HepG2 (cell line): ENCODE measurements around the gene PTCD1. TPM values are rescaled to one million over a fixed set of nuclear protein-coding genes. Genes with fewer than 3 reads are reported as not detected.

Source experiments
- EEA1 ChIP-seq: sonication (generic); formaldehyde crosslinking; IDR thresholded peaks from 2 replicates; pipeline ENCODE4 v1.5.1; 2020; ENCODE audit warnings: mild to moderate bottlenecking, missing genetic modification reagents, borderline replicate concordance
- KDM3A ChIP-seq: IDR thresholded peaks from 2 replicates; pipeline ENCODE4 v1.6.1; 2018; ENCODE audit warnings: low read depth, missing compliant biosample characterization
- MAZ ChIP-seq, 2 experiments: sonication (generic) in 1 of 2; formaldehyde crosslinking in 1 of 2; IDR thresholded peaks; 2 replicates each; pipeline versions ENCODE4 v1.5.0 to v1.6.1; 2012 to 2020; ENCODE audit warnings: low read depth in 2 of 2, mild to moderate bottlenecking in 2 of 2, borderline replicate concordance in 1 of 2, improper control_type of control experiment in 1 of 2, low read length in 1 of 2, missing genetic modification reagents in 1 of 2, moderate library complexity in 1 of 2
- MIER3 ChIP-seq: IDR thresholded peaks from 2 replicates; pipeline ENCODE4 v1.6.1; 2016; ENCODE audit warnings: missing compliant biosample characterization, borderline replicate concordance
- NFYC ChIP-seq: IDR thresholded peaks from 2 replicates; pipeline ENCODE4 v1.6.1; 2016; ENCODE audit warnings: missing genetic modification reagents, missing compliant biosample characterization
- NR2F6 ChIP-seq, 2 experiments: IDR thresholded peaks; 2 replicates each; pipeline ENCODE4 v1.6.1; 2016; ENCODE audit warnings: antibody characterized with exemption in 1 of 2, mild to moderate bottlenecking in 1 of 2
- PHF5A ChIP-seq: IDR thresholded peaks from one replicate; pipeline ENCODE4 v1.6.1; 2018; ENCODE audit warnings: low read depth, missing genetic modification reagents; ENCODE audit not compliant: unreplicated experiment
- RXRA ChIP-seq: sonication (generic); formaldehyde crosslinking; IDR thresholded peaks from 2 replicates; pipeline ENCODE4 v1.5.1; 2020; ENCODE audit warnings: missing genetic modification reagents
- SALL1 ChIP-seq: sonication (generic); formaldehyde crosslinking; IDR thresholded peaks from 2 replicates; pipeline ENCODE4 v1.8.0; 2022; ENCODE audit warnings: mild to moderate bottlenecking, missing genetic modification reagents
- SOX5 ChIP-seq: IDR thresholded peaks from 2 replicates; pipeline ENCODE4 v1.6.1; 2016; ENCODE audit warnings: borderline replicate concordance
- SRF ChIP-seq: IDR thresholded peaks from 2 replicates; pipeline ENCODE4 v1.6.1; 2011; ENCODE audit warnings: mild to moderate bottlenecking, low read depth, low read length, moderate library complexity
- TEAD3 ChIP-seq: optimal IDR thresholded peaks from 2 replicates; pipeline ENCODE3; 2016; ENCODE audit warnings: borderline replicate concordance
- ZMAT3 ChIP-seq: sonication (generic); formaldehyde crosslinking; conservative IDR thresholded peaks from 2 replicates; pipeline ENCODE4 v1.7.0; 2021; ENCODE audit warnings: missing genetic modification reagents
- ZNF121 ChIP-seq: sonication (generic); formaldehyde crosslinking; IDR thresholded peaks from 2 replicates; pipeline ENCODE4 v1.5.0; 2020; ENCODE audit warnings: mild to moderate bottlenecking, missing genetic modification reagents
- ZNF24 ChIP-seq: fragments of 450-650 bp; IDR thresholded peaks from 2 replicates; pipeline ENCODE4 v1.6.1; 2017; ENCODE audit warnings: antibody characterized with exemption, mild to moderate bottlenecking
- ZNF775 ChIP-seq: sonication (generic); formaldehyde crosslinking; IDR thresholded peaks from 2 replicates; pipeline ENCODE4 v1.4.0; 2020; ENCODE audit warnings: missing genetic modification reagents, mild to moderate bottlenecking, moderate library complexity, borderline replicate concordance
- polyA plus RNA-seq, 8 experiments: library from polyadenylated mRNA; depleted of rRNA in 3 of 8; stranded (reverse) in 7 of 8; unstranded in 1 of 8; fragments of >200 nt; fragmentation: Illumina TruSeq in 4 of 8; extraction: Trizol in 4 of 8; gene quantifications; 2 replicates each; pipeline versions ENCODE4 v1.2.1 to v1.2.3, GENCODE V29; 2011 to 2016; ENCODE audit warnings: low read depth in 4 of 8, missing spikeins in 1 of 8, mixed read lengths in 1 of 8; ENCODE audit not compliant: insufficient read depth in 1 of 8
- total RNA-seq, 5 experiments: library from RNA; depleted of rRNA; stranded (reverse); fragments of >200 nt; fragmentation: Illumina TruSeq; extraction: Trizol; gene quantifications; 2 replicates each; pipeline ENCODE4 v1.2.3, GENCODE V29; 2016; ENCODE audit warnings: low read depth in 1 of 5
- TF ChIP-seq, protein P1 (sequence below): sonication (generic); formaldehyde crosslinking; IDR thresholded peaks from 2 replicates; pipeline ENCODE4 v1.4.0; 2020; ENCODE audit warnings: missing genetic modification reagents
- TF ChIP-seq, protein P2 (sequence below): sonication (generic); formaldehyde crosslinking; IDR thresholded peaks from 2 replicates; pipeline ENCODE4 v1.4.0; 2020; ENCODE audit warnings: missing genetic modification reagents, borderline replicate concordance
- TF ChIP-seq, protein P3 (sequence below): IDR thresholded peaks from 2 replicates; pipeline ENCODE4 v1.6.1; 2016; ENCODE audit warnings: missing biosample characterization, missing genetic modification reagents, low read depth
- TF ChIP-seq, protein P4 (sequence below): sonication (generic); formaldehyde crosslinking; IDR thresholded peaks from 2 replicates; pipeline ENCODE4 v1.4.0; 2020; ENCODE audit warnings: missing genetic modification reagents
- TF ChIP-seq, protein P5 (sequence below): sonication (generic); formaldehyde crosslinking; IDR thresholded peaks from 2 replicates; pipeline ENCODE4; 2020; ENCODE audit warnings: missing genetic modification reagents, mild to moderate bottlenecking, borderline replicate concordance

Gene PTCD1
- total and polyA plus RNA-seq, 2 of the 13 experiments (the other 11 are each of a cell fraction or from before 2014, with no cell fraction given) = 3.0 to 8.4 TPM

DNA sequence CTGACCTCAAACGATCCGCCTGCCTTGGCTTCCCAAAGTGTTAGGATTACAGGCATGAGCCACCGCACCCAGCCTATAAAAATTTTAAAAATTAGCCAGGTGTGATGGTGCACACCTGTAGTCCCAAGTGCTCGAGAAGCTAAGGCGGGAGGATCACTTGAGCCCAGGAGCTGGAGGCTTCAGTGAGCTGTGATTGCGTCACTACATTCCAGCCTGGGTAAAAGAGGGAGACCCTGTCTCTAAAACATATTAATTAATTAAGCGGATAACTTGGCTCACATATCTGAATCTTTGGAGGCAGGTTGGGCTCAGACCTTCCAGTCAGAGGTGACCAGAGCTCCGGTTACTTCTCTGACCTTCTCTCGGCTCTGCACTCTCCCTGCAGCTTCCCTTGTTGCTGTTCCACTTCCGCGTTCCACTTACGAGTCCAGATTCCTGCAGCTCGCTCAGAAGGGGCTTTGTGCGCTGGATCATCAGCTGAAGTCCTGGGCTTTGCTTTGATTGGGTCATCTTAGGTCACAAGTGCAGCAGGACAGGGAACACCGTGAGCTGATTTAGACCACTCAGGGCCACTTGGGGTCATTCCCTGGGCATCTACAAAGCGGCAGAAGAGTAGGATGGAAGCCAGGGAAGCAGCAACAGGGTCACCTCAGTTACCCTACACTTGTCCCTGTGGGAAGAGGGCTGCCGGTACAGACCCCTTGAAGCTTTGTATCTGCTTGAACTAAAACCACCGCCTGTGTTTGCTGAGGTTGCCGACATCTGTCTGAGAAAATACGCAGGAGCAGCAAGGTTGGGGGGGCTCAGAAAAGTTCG is 66.1 kb downstream of the PTCD1 start (continued):
- TF ChIP-seq, protein P1, sequence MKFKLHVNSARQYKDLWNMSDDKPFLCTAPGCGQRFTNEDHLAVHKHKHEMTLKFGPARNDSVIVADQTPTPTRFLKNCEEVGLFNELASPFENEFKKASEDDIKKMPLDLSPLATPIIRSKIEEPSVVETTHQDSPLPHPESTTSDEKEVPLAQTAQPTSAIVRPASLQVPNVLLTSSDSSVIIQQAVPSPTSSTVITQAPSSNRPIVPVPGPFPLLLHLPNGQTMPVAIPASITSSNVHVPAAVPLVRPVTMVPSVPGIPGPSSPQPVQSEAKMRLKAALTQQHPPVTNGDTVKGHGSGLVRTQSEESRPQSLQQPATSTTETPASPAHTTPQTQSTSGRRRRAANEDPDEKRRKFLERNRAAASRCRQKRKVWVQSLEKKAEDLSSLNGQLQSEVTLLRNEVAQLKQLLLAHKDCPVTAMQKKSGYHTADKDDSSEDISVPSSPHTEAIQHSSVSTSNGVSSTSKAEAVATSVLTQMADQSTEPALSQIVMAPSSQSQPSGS (CRISPR knock-in tag) = peak; percentile 47; the same call in 1 of the 2 replicates
- TF ChIP-seq ZNF24 = no peak
- no peak for TF ChIP-seq EEA1
- peak; percentile 87 for TF ChIP-seq NR2F6 (IDR thresholded peaks at IDR 0.05)
- peak; percentile 89 for TF ChIP-seq NR2F6 (CRISPR knock-in tag; IDR thresholded peaks at IDR 0.05)
- no peak for TF ChIP-seq KDM3A
- TF ChIP-seq, protein P2, sequence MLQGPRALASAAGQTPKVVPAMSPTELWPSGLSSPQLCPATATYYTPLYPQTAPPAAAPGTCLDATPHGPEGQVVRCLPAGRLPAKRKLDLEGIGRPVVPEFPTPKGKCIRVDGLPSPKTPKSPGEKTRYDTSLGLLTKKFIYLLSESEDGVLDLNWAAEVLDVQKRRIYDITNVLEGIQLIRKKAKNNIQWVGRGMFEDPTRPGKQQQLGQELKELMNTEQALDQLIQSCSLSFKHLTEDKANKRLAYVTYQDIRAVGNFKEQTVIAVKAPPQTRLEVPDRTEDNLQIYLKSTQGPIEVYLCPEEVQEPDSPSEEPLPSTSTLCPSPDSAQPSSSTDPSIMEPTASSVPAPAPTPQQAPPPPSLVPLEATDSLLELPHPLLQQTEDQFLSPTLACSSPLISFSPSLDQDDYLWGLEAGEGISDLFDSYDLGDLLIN = no peak
- TF ChIP-seq MAZ (IDR thresholded peaks at IDR 0.05; ENCODE audit: borderline replicate concordance, low read depth, low read length) = 0 out of 2 replicates have a peak, but pooled peaks have one; percentile 44
- no peak for TF ChIP-seq MAZ (CRISPR knock-in tag; IDR thresholded peaks at IDR 0.05; ENCODE audit: low read depth)
- TF ChIP-seq ZNF775 (CRISPR knock-in tag) = no peak
- no peak for TF ChIP-seq ZMAT3 (CRISPR knock-in tag)
- TF ChIP-seq PHF5A = no peak
- TF ChIP-seq RXRA (CRISPR knock-in tag) = peak; percentile 99
- TF ChIP-seq MIER3 (CRISPR knock-in tag) = peak; percentile 28; the same call in 1 of the 2 replicates
- TF ChIP-seq NFYC (CRISPR knock-in tag) = peak; percentile 65
- TF ChIP-seq TEAD3 (CRISPR knock-in tag) = peak; percentile 100
- no peak for TF ChIP-seq ZNF121 (CRISPR knock-in tag)
- TF ChIP-seq SALL1 (CRISPR knock-in tag) = peak; percentile 85
- TF ChIP-seq SRF = no peak
- peak; percentile 61; the same call in 1 of the 2 replicates for TF ChIP-seq SOX5
- TF ChIP-seq, protein P3, sequence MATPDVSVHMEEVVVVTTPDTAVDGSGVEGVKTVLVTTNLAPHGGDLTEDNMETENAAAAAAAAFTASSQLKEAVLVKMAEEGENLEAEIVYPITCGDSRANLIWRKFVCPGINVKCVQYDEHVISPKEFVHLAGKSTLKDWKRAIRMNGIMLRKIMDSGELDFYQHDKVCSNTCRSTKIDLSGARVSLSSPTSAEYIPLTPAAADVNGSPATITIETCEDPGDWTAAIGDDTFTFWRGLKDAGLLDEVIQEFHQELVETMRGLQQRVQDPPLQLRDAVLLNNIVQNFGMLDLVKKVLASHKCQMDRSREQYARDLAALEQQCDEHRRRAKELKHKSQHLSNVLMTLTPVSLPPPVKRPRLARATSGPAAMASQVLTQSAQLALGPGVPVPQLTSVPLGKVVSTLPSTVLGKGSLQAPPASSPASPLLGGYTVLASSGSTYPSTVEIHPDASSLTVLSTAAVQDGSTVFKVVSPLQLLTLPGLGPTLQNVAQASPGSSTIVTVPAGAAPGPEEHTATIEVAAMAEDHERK (CRISPR knock-in tag) = no peak
- TF ChIP-seq, protein P4, sequence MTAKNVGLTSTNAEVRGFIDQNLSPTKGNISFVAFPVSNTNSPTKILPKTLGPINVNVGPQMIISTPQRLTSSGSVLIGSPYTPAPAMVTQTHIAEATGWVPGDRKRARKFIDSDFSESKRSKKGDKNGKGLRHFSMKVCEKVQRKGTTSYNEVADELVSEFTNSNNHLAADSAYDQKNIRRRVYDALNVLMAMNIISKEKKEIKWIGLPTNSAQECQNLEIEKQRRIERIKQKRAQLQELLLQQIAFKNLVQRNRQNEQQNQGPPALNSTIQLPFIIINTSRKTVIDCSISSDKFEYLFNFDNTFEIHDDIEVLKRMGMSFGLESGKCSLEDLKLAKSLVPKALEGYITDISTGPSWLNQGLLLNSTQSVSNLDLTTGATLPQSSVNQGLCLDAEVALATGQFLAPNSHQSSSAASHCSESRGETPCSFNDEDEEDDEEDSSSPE (CRISPR knock-in tag) = peak; percentile 49; the same call in 1 of the 2 replicates
- TF ChIP-seq, protein P5, sequence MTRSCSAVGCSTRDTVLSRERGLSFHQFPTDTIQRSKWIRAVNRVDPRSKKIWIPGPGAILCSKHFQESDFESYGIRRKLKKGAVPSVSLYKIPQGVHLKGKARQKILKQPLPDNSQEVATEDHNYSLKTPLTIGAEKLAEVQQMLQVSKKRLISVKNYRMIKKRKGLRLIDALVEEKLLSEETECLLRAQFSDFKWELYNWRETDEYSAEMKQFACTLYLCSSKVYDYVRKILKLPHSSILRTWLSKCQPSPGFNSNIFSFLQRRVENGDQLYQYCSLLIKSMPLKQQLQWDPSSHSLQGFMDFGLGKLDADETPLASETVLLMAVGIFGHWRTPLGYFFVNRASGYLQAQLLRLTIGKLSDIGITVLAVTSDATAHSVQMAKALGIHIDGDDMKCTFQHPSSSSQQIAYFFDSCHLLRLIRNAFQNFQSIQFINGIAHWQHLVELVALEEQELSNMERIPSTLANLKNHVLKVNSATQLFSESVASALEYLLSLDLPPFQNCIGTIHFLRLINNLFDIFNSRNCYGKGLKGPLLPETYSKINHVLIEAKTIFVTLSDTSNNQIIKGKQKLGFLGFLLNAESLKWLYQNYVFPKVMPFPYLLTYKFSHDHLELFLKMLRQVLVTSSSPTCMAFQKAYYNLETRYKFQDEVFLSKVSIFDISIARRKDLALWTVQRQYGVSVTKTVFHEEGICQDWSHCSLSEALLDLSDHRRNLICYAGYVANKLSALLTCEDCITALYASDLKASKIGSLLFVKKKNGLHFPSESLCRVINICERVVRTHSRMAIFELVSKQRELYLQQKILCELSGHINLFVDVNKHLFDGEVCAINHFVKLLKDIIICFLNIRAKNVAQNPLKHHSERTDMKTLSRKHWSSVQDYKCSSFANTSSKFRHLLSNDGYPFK (CRISPR knock-in tag) = 0 out of 2 replicates have a peak, but pooled peaks have one; percentile 30
